Cerebellar nuclear complex (tissue), 1 donor: ENCODE data around the gene ZNF106.

Source experiments
- DNase-seq, 2 experiments: peaks; one replicate each; lab custom pipeline; 2025; lab: John Stamatoyannopoulos, UW

The ZNF106 gene

GRCh38 chr15:42490671-42491538, at the start of gene ZNF106:
ZNF106 (minus strand) TSS chr15:42491141; CDS start chr15:42472289, 18,852 bp downstream.
- peak in 1 of 2 experiments; percentile 90 for DNase-seq

DNA sequence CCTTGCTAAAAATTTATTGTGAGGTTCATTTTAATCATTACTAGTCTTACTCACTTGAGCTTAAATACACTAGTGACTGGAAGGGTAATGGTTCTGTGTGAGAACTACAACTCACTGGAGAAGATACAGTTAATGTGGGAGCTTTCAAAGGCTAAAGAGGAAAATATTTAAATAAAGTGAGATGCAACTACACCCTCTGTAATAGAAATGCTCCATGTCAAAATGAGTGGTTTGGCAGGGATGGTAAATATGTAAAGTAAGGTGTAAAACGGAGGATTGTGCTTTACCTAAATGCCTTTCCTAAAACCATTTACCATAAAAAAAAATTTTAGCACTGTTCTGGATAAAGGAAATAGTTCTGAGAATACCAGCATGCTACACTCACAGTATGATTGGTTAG, 42.3 kb upstream of the ZNF106 start:
- no peak for DNase-seq

DNA sequence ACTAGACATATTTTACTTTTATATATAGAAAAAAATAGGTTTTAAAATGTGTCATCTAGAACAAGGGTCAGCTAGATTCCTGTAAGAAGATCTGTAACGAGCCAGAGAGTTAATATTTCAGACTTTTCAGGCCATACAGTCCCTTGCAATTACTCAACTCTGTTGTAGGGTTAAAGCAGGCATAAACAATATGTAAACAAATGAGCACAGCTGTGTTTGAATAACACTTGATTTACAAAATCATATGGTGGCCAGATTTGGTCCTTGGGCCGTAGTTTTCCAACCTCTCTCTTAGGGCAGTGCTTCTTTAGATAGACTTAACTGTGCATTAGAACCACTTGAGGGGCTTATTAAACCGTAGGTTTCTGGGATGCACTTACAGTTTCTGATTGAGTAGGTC, 38.0 kb upstream of the ZNF106 start:
- no peak for DNase-seq

DNA sequence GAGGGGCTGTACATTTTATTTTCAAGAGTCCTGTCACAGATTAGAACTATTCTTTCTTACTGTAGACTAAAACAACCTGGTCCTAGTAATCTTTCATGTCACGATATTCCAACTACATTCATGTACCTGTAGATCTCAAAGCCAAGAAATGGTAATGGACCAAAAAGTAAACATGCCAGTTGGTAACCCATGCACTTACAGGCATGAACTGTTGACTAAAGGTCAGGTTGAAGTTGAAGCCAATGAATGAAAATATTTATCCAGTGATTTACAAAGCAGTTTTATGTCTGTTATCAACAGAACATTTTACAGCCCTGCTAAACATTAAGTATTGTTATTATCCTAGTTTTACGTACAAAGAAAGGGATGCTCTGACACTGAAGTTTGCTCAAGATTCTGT, 32.4 kb upstream of the ZNF106 start:
- DNase-seq = no peak

DNA sequence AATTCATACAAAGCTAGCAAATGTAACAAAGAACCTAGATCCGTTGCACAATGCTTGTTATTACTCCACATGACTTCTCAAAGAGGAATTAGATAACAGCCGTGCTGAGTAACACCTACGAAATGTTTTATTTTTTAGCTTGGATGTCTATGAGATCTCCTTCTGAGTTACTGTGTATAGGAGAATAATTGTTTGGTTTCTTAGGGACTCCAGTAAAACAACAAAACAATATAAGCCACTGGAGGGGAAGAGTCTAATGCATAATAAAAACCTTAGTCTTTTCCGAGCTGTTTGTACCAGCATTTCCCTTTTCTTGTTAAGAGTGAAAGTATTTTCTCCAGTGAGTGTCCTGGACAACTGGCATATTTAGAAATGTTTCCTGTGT, 20.1 kb upstream of the ZNF106 start:
- DNase-seq = no peak

DNA sequence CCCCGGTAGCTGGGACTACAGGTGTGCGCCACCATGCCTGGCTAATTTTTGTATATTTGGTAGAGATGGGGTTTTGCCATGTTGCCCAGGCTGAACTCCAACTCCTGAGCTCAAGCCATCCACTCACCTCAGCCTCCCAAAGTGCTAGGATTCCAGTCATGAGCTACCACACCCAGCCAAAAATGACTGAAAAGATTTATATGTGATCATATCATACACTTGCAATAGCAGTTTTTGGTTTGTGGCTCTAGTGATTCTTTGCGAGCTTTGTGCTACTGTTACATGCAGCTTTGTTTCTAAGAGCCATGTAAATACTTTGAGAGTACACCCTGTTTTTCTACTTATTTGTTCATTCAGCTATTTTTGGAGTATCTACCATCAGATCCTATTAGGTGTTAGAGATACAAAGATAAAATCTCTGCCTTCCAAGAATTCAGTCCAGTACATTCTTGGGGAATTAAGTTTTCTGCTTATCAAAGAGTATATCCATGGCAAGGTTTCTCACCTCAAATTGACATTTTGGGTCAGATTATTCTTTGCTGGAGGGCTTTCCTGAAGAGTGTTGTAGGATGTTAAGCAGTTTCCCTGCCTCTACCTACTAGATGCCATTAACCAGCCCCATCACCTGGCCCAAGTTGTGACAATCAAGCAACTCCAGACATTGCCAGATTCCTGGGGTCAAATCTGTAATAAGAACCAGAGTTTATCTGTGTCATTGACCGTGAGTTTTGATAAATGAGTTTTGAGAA, 19.5 kb upstream of the ZNF106 start:
- no peak for DNase-seq

GRCh38 chr15:42508263-42508690, 17.3 kb upstream of the ZNF106 start:
- DNase-seq = no peak

DNA sequence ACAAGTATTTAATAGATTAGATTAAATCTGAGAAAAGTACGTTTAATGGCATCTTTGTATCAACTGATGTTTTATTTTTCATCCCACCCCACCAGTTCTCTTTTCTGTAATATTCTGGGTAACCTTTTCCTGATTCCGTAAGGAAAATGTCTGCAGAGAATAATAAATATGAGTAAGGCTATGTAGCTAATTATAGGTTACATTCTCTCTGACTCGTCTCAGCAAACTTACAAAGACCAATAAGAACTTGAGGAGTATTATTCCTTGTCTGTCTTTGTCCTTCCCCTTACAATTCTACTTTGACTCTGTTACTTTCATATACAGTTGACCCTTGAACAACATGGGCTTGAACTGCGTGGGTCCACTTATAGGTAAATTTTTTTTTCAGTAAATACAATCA, 16.6 kb upstream of the ZNF106 start:
- DNase-seq = no peak

DNA sequence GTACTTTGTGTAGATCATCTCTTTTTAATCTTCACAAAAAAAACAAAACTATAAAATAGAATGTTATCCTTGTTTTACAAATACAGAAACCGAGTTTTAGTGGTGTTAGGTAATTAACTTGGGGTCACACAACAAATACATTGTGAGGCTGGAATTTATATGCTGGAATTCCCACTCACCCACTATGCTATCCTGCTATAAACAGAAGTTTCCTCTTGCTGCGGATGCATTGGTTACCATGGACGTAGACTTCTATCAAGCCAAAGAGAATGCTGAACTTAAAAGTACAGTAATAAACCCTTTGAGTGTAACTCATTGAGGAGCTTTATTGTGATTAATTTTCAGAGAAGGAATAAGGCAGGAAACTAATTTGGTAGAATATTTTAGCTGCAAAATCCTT, 13.7 kb upstream of the ZNF106 start:
- no peak for DNase-seq

GRCh38 chr15:42503825-42504224, 12.9 kb upstream of the ZNF106 start:
- DNase-seq = no peak

DNA sequence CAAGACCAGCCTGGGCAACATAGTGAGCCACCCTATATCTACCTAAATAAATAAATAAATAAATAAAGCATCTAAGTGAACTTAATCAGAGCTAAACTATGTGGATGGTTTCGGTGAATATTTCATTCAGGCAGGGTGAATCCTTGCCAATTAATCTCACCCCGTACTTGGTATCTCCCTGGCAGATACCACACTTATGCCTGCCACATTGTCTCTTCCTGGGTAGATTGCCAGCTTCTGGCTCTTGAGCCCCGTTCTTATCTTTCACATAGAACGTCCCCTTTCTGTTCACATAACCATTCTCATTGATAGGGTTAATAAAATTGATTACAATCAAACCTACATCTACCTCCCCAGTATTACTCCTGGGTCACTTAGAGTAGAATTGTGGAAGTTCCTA, 11.5 kb upstream of the ZNF106 start:
- DNase-seq = no peak

DNA sequence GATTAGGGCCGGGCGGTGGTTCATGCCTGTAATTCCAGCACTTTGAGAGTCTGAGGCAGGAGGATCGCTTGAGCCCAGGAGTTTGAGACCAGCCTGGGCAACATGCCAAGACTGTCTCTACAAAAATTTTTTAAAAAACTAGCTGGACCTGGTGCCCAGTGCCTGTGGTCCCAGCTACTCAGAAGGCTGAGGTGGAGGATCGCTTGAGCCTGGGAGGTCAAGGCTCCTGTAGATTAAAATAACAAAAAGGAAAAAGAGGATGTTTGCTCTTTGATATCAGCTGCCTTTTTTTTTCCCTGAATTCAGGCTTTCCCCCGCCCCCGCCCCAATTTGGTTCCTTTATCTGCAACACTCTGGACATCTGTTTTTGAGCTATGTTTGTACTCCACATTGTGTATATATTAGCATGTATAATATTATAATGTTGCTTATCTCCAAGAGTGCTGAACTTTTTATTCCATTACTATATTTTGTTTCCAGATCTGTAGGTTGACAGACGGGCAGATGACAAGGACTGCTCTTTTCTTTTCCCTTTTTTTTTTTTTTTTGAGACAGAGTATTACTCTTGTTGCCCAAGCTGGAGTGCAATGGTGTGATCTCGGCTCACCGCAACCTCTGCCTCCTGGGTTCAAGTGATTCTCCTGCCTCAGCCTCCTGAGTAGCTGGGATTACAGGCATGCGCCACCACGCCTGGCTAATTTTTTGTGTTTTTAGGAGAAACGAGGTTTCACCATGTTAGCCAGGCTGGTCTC, 9.1 kb upstream of the ZNF106 start:
- no peak for DNase-seq

GRCh38 chr15:42498212-42499068, 7.5 kb upstream of the ZNF106 start:
- DNase-seq = no peak

GRCh38 chr15:42495361-42496212, 4.6 kb upstream of the ZNF106 start, which contains the start of gene SNAP23:
SNAP23 (plus strand) TSS chr15:42495634; CDS start chr15:42511847, 16,213 bp downstream.
- DNase-seq = peak; percentile 52 to 79

DNA sequence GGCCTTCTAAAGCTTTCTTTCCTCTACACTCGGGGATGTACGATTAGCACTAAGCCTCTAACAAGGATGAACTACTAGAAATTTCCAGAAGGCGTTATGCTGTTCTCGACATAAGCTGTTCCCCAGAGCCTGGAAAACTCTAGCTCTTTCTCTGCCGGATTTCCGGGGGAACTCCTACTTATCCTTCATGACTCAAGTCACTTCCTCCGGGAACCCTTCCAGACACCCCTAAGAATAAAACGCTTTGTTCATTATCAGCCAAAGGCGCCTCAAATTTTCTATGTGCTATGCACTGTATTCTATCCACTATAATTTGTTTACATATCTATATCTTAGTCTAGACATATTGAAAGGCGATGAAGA, 4.0 kb upstream of the ZNF106 start:
- peak in 1 of 2 experiments; percentile 56 for DNase-seq

DNA sequence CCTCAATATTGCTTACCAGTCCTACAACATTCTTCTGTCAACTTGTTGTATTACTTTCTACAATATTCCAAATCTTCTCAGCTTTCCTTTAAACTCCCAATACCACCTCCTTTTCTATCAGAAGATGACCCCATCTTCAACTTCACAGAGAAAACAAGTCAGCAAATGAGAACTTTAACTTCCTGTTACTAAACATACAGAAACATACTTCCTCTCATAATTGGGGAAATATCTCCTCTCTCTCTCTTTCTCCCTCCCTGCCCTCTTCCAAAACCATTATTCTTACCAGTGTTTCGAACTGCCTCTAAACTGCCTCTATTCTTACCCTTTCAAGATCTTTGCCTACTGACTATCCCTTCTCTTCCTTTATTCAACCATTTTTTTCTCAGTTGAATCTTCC, 2.7 kb upstream of the ZNF106 start:
- DNase-seq = no peak

GRCh38 chr15:42491539-42492225, 741 bp upstream of the ZNF106 start:
- DNase-seq = no peak

- DNase-seq = no peak
Measured at GRCh38 chr15:42490291-42490670, 660 bp downstream of the ZNF106 start.

- no peak for DNase-seq
Measured at GRCh38 chr15:42483677-42484076, 7.3 kb downstream of the ZNF106 start.

GRCh38 chr15:42482701-42483100, 8.2 kb downstream of the ZNF106 start:
- DNase-seq = no peak
